Stomach (tissue), 9 donors: ENCODE measurements around the gene ABLIM3. TPM values are rescaled to one million over a fixed set of nuclear protein-coding genes. Genes with fewer than 3 reads are reported as not detected.

Source experiments
- DNase-seq, 2 donors: peaks; one replicate each; pipeline versions ENCODE4 v3.0.0 to v3.0.0-alpha.2; 2013 to 2019
- H3K27ac ChIP-seq, 5 donors: fragments of 200-600 bp in 4 of 5; sonication (generic) in 4 of 5; one replicate each; pipeline ENCODE4 v1.5.1; 2013 to 2019; ENCODE audit warnings: mild to moderate bottlenecking in 1 of 5, moderate library complexity in 1 of 5
- H3K27me3 ChIP-seq, 3 donors: fragments of 200-600 bp; sonication (generic); one replicate each; pipeline ENCODE4 v1.5.1; 2017 to 2019; ENCODE audit warnings: mixed run types in 1 of 3
- H3K36me3 ChIP-seq, 4 donors: fragments of 200-600 bp; sonication (generic); 1 replicate in 3 of 4; 2 replicates in 1 of 4; pipeline ENCODE4 v1.5.1; 2016 to 2019
- H3K4me1 ChIP-seq, 4 donors: fragments of 200-600 bp; sonication (generic); one replicate each; pipeline ENCODE4 v1.5.1; 2016 to 2019
- H3K4me3 ChIP-seq, 4 donors: fragments of 200-600 bp; sonication (generic) in 3 of 4; one replicate each; pipeline ENCODE4 v1.5.1; 2016 to 2019; ENCODE audit warnings: mild to moderate bottlenecking in 1 of 4
- H3K9me3 ChIP-seq, 4 donors: fragments of 200-600 bp; sonication (generic); one replicate each; pipeline ENCODE4 v1.5.1; 2016 to 2019
- CTCF ChIP-seq, 7 experiments: fragments of 450-650 bp in 4 of 7; fragments of 200-600 bp in 3 of 7; sonication (generic) in 3 of 7; IDR thresholded peaks; one replicate each; pipeline ENCODE4 v1.5.1; 2016 to 2019; ENCODE audit warnings: antibody characterized with exemption in 7 of 7, control low read depth in 2 of 7, mild to moderate bottlenecking in 1 of 7
- EP300 ChIP-seq: sonication (generic); formaldehyde crosslinking; IDR thresholded peaks from one replicate; pipeline ENCODE4 v1.6.1; 2017; ENCODE audit warnings: antibody characterized with exemption
- POLR2A ChIP-seq, 4 donors: fragments of 450-650 bp; IDR thresholded peaks; one replicate each; pipeline ENCODE4 v1.6.1; 2016; ENCODE audit warnings: antibody characterized with exemption in 4 of 4, control low read depth in 2 of 4, mild to moderate bottlenecking in 1 of 4, moderate library complexity in 1 of 4
- POLR2AphosphoS5 ChIP-seq, 3 donors: sonication (generic); formaldehyde crosslinking; IDR thresholded peaks; one replicate each; pipeline ENCODE4 v1.6.1; 2016; ENCODE audit warnings: antibody characterized with exemption in 3 of 3
- WGBS, 5 donors: extraction: QIAGEN DNeasy Blood & Tissue Kit in 3 of 5; methylation state at CpG; one replicate each; pipeline versions ENCODE4 v1.1.5 to v1.1.7; 2013 to 2018; 5-methylcytosine and 5-hydroxymethylcytosine counted together
- intact Hi-C: fragments of 100-400 bp; cut with DNase I; formaldehyde crosslinking; loops from one replicate; pipeline ENCODE4 v1.15.1; 2023; ENCODE audit warnings: low total_unique reads
- polyA plus RNA-seq, 3 donors: library from polyadenylated mRNA; stranded (reverse); fragments of 200-250 nt; gene quantifications; one replicate each; pipeline ENCODE4 v1.2.3, GENCODE V29; 2013
- total RNA-seq, 5 donors: library from RNA; depleted of rRNA; stranded (reverse); fragments of >200 nt; gene quantifications; one replicate each; pipeline versions ENCODE4 v1.1.0 to v1.2.3, GENCODE V29; 2014 to 2016
- donor health status: healthy with polysubstance abuse.
- donor health status: Bipolar disorder and iron deficiency.
- donor health status: healthy.

The ABLIM3 gene
- total and polyA plus RNA-seq, 8 donors: 4.6 to 21.4 (median 10.3) TPM

DNA sequence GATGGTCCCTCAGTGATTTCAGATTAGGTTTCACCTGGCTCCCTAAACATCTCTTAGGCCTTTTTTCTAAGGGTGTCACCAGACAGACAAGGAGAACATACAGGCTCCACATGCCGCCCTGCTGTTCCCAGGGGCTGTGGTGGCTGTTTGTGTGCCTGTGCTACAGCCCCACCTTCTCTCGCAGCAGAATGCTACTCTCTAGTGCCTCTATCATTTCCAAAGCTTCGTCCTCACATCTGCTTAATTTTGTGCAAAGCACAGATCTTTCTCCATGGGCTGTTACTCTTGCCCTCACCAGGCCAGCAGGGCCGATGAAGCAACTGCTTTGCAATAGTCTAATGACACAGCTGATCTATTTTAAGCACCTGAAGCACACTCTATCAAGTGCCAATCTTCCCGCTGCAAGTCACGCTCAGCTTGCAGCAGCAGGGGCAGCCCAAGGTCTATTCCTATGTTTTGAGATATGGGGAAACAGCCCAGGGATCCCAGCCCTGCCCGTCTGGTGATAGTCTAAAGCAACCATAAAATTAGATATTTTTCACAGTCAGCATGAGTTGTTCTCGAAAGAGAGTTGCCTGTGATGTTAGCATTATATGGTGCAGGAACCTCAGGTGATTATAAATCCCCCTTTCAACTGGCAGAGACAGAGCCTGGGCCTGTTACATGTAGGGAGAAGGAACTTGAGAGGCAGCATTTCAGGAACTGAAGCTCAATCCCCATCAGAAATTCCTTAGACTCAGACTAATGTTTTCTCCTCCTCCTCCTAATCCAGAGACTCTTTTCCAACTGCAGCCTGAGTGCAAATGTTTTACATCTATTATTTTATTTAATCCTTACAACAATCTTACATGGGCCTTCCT is 12.7 kb downstream of the ABLIM3 start:
- intact Hi-C loops: no loop called here
- H3K4me3 ChIP-seq: no peak overlapping the region
- H3K9me3 ChIP-seq: no peaks in the 10 kb centered on the region
- no peaks in the 10 kb centered on the region for H3K27me3 ChIP-seq
- no peaks in the 10 kb centered on the region for H3K36me3 ChIP-seq
- 68 to 80% (median 70%) methylated on average over 8 of the region's 8 CpGs for WGBS, 5 donors
- TF ChIP-seq POLR2A (IDR thresholded peaks at IDR 0.05): no peak
- no peak for TF ChIP-seq CTCF (IDR thresholded peaks at IDR 0.05)
- no peak for TF ChIP-seq POLR2AphosphoS5 (IDR thresholded peaks at IDR 0.05)
- TF ChIP-seq EP300: no peak
- H3K4me1 ChIP-seq: peaks cover 19 to 41% (median 26%) of the 10 kb centered on the region in 4 donors
- peak in 1 of 2 donors; percentile 19 for DNase-seq
- H3K27ac ChIP-seq: peak overlapping the region in 1 of 5 donors; percentile 30

DNA sequence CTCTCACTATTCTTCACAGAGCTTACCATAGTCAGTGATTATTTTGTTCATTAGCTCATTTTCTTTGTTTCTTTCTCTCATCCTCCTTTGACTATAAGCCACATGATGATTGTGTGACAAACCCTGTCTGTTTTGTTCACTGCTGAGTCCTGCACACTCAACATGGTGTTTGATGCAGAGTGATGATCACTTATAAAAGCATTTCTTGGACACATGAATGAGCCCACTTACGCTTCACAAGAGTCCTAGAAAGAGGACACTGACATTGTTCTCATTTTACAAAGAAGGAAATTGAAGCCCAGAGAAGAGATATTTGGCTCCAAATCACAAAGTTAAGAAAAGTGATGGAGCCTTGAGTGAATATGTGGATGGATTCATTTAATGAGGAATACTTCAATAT is 13.4 kb downstream of the ABLIM3 start:
- Histone ChIP-seq H3K27ac (no peak overlapping the region), H3K4me1 (peaks cover 19 to 41% (median 26%) of the 10 kb centered on the region in 4 donors), H3K36me3 (no peaks in the 10 kb centered on the region), H3K27me3 (no peaks in the 10 kb centered on the region), H3K9me3 (no peaks in the 10 kb centered on the region), H3K4me3 (no peak overlapping the region)
- intact Hi-C loops: no loop called here
- no peak for DNase-seq
- 91 to 93% (median 93%) methylated on average over 1 of the region's 1 CpG for WGBS, 5 donors
- no peak for TF ChIP-seq CTCF (IDR thresholded peaks at IDR 0.05)
- TF ChIP-seq POLR2A (IDR thresholded peaks at IDR 0.05): no peak
- TF ChIP-seq POLR2AphosphoS5 (IDR thresholded peaks at IDR 0.05): no peak
- no peak for TF ChIP-seq EP300

GRCh38 chr5:149156435-149157083 is 15.3 kb downstream of the ABLIM3 start:
- Histone ChIP-seq H3K27me3 (no peaks in the 10 kb centered on the region), H3K27ac (no peak overlapping the region), H3K36me3 (no peaks in the 10 kb centered on the region), H3K9me3 (no peaks in the 10 kb centered on the region), H3K4me1 (peaks cover 13 to 22% (median 19%) of the 10 kb centered on the region in 4 donors), H3K4me3 (no peak overlapping the region)
- no peak for DNase-seq
- intact Hi-C loops: no loop called here
- WGBS, 5 donors: 79 to 85% (median 83%) methylated on average over 4 of the region's 4 CpGs
- no peak for TF ChIP-seq CTCF (IDR thresholded peaks at IDR 0.05)

DNA sequence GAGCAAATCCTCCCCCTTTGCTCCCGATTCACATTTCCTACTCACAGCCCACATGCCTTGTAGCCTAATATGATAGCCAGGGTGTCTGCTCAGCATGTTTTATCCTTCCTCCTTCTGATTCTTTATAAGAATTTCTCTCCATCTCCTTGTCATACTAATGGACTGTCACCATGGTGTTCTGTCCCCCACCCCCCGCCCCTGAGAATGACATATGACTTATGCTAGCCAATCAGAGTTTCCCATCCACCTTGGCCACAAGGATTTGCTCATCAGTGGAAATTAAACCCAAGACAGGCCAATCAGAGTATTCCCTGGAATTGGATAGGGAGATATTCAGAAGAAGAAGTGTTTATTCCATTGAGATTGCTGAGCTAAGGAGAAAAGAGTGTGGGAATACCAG is 16.0 kb downstream of the ABLIM3 start:
- TF ChIP-seq POLR2A (IDR thresholded peaks at IDR 0.05) (no peak), CTCF (IDR thresholded peaks at IDR 0.05) (no peak), POLR2AphosphoS5 (IDR thresholded peaks at IDR 0.05) (no peak), EP300 (no peak)
- 85 to 95% (median 90%) methylated on average over 2 of the region's 2 CpGs for WGBS, 5 donors
- Histone ChIP-seq H3K27ac (no peak overlapping the region), H3K4me3 (no peak overlapping the region), H3K27me3 (no peaks in the 10 kb centered on the region), H3K9me3 (no peaks in the 10 kb centered on the region), H3K36me3 (no peaks in the 10 kb centered on the region), H3K4me1 (peaks cover 7 to 16% (median 13%) of the 10 kb centered on the region in 4 donors)
- DNase-seq: no peak
- intact Hi-C loops: no loop called here
